Mammary epithelial cell (primary cell): ENCODE results near the gene SRP68.

Source experiments
- CTCF ChIP-seq, 2 donors: IDR thresholded peaks in 1 of 2; conservative IDR thresholded peaks in 1 of 2; 2 replicates each; pipeline ENCODE4 v1.5.1; 2011 to 2012; ENCODE audit warnings: inconsistent platforms in 2 of 2, low read length in 2 of 2, mild to moderate bottlenecking in 2 of 2, control low read depth in 1 of 2, low read depth in 1 of 2; ENCODE audit not compliant: insufficient read depth in 1 of 2; ENCODE audit errors: extremely low read depth in 1 of 2
- EZH2 ChIP-seq: IDR thresholded peaks from 2 replicates; pipeline ENCODE4 v1.6.1; 2012; ENCODE audit warnings: low read length, inconsistent platforms, borderline replicate concordance

DNA sequence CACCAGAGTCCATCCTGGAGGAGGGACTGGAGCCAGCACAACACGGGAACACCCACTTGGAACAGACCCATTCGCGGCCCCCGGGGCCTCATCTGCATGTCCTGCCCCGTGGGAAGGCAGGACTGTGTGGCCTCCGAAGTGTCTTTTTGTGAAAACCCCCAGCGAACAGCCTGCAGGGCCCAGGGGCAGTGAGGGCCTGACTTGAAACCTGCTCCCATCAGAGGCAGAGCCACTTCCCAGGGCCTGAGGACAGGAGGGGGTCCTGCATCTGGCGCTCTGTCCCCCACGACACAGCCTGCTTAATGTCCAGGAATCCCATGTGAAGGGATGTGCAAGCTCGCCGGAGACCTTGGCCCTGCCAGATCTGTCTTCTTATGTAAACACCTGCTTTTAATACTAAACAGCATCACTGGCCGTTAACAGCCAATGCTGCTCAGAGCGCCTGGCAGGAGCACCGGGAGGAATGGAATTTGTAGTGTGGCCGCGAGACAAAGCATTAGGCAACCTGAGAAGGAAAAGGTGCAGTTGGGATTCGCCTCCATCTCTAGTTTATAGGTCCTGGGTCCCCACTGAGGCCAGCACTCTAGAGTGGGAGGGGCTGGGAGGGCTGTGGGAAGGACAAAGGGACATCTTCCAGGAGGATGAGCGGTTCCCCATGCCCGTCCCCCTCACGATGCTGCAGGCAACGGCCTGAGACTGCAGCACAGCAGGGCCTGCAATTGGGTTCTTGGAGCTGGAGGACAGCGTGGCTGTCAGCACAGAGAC lies 35.6 kb downstream of the SRP68 start:
- no peak for TF ChIP-seq CTCF (conservative IDR thresholded peaks at IDR 0.05 in 1 of 2, IDR thresholded peaks at IDR 0.05 in 1 of 2; ENCODE audit: extremely low read depth in 1 of 2, insufficient read depth in 1 of 2, low read depth in 1 of 2, low read length in 2 of 2)
- no peak for TF ChIP-seq EZH2
